Activated effector memory CD4-positive, alpha-beta T cell treated with Interleukin-2 at 50 U/mL for 16 hours (primary cell): ENCODE measurements around the gene RPP21.

Experiments
- DNase-seq: peaks from one replicate; pipeline ENCODE4 v3.0.0-alpha.2; 2020

Gene RPP21

DNA sequence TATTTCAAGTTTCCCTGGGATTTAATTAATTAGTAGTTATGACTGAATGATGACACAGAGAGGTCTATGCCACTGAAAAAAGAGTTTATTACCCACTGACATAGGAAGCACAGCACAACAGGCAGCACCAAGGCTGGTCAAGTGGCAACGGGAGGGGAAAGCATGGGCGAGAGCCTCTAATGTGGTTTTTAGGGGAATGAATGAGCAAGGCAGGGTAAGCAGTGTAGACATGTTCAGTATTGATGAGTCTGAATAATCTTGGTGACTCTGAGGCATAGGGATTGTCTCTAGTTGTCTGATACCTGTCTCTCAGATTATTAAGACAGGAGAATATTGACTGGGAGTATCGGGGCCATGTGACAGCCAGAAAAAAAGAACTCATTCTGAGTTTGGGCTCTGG is 46.3 kb downstream of the RPP21 start:
- DNase-seq, result no peak

DNA sequence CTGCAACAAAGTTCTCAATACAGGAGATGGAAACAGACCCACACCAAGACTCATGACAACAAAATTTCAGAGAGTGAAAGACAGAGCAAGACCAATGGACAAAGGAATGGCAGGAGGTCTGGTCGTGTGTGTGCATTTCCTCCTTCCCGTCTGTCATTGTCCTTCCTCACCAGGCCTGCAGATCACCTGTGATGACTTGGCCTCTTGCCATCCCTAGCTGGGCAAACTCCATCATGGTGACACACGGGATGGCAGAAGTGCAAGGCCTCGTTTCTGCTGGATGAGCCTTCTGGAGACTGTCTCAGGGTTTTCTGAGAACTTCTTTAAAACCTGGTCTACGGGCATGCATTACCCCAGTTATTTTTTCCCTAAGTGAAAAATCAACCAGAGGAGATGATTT is 49.2 kb downstream of the RPP21 start:
- DNase-seq, result no peak
